OCI-LY1 (cell line): ENCODE data around the gene ADRB1.

Experiments used
- H2AFZ ChIP-seq: fragments of 200-600 bp; sonication (generic), shearing (Covaris generic); 2 replicates; pipeline ENCODE4 v1.6.0; 2014; ENCODE audit warnings: antibody characterized with exemption, mild to moderate bottlenecking, low read length
- H3F3A ChIP-seq: fragments of 200-600 bp; sonication (generic), shearing (Covaris generic); 2 replicates; pipeline ENCODE4 v1.6.0; 2014; ENCODE audit warnings: mild to moderate bottlenecking, antibody characterized with exemption, low read length, moderate library complexity; ENCODE audit not compliant: insufficient read depth
- H3K27ac ChIP-seq: fragments of 200-600 bp; sonication (generic); 2 replicates; pipeline ENCODE4 v1.5.1; 2014; ENCODE audit warnings: low read length, mixed run types, mild to moderate bottlenecking, low read depth; ENCODE audit not compliant: poor library complexity, severe bottlenecking
- H3K27me3 ChIP-seq: fragments of 200-600 bp; sonication (generic); 2 replicates; pipeline ENCODE4 v1.6.0; 2014; ENCODE audit warnings: antibody characterized with exemption, mild to moderate bottlenecking, low read length, moderate library complexity; ENCODE audit not compliant: insufficient read depth
- H3K36me3 ChIP-seq: fragments of 200-600 bp; sonication (generic); 2 replicates; pipeline ENCODE4 v1.6.1; 2014; ENCODE audit warnings: mild to moderate bottlenecking, antibody characterized with exemption, low read length, moderate library complexity, mixed read lengths; ENCODE audit not compliant: insufficient read depth
- H3K4me1 ChIP-seq: fragments of 200-600 bp; sonication (generic); 2 replicates; pipeline ENCODE4 v1.5.1; 2014; ENCODE audit warnings: mild to moderate bottlenecking, low read length, moderate library complexity; ENCODE audit not compliant: insufficient read depth, severe bottlenecking
- H3K4me2 ChIP-seq: fragments of 200-600 bp; sonication (generic), shearing (Covaris generic); 2 replicates; pipeline ENCODE4 v1.6.1; 2014; ENCODE audit warnings: low read length
- H3K4me3 ChIP-seq: fragments of 200-600 bp; sonication (generic); 2 replicates; pipeline ENCODE4 v1.5.1; 2014; ENCODE audit warnings: low read length, low read depth, mild to moderate bottlenecking, mixed read lengths; ENCODE audit not compliant: poor library complexity, severe bottlenecking
- H3K79me2 ChIP-seq: fragments of 200-600 bp; shearing (Covaris generic); 2 replicates; pipeline ENCODE4 v1.6.1; 2016; ENCODE audit warnings: mixed run types, low read length, mixed read lengths; ENCODE audit not compliant: insufficient read depth
- H3K9ac ChIP-seq: fragments of 200-600 bp; sonication (generic), shearing (Covaris generic); 2 replicates; pipeline ENCODE4 v1.6.1; 2014; ENCODE audit warnings: mild to moderate bottlenecking, low read length, mixed read lengths
- H3K9me2 ChIP-seq: fragments of 200-600 bp; sonication (generic), shearing (Covaris generic); 2 replicates; pipeline ENCODE4 v1.6.1; 2014; ENCODE audit warnings: low read depth, mild to moderate bottlenecking, low read length, mixed read lengths
- H3K9me3 ChIP-seq: fragments of 200-600 bp; shearing (Covaris generic); 2 replicates; pipeline ENCODE4 v1.6.1; 2014; ENCODE audit warnings: low read length, mixed read lengths
- H4K20me1 ChIP-seq: fragments of 200-600 bp; sonication (generic), shearing (Covaris generic); 2 replicates; pipeline ENCODE4 v1.6.0; 2016; ENCODE audit warnings: mild to moderate bottlenecking, low read length; ENCODE audit not compliant: insufficient read depth
- EZH2 ChIP-seq: fragments of 200-600 bp; sonication (generic), shearing (Covaris generic); IDR thresholded peaks from 2 replicates; pipeline ENCODE4 v1.8.0; 2017; ENCODE audit warnings: borderline replicate concordance, mixed run types, mild to moderate bottlenecking, antibody characterized with exemption, low read length, moderate library complexity, mixed read lengths
- TF ChIP-seq, protein P1 (sequence below): fragments of 200-600 bp; sonication (generic), shearing (Covaris generic); IDR thresholded peaks from 2 replicates; pipeline ENCODE4 v1.5.1; 2017; ENCODE audit warnings: mild to moderate bottlenecking, antibody characterized with exemption, low read length, moderate library complexity, mixed read lengths

Gene ADRB1

DNA sequence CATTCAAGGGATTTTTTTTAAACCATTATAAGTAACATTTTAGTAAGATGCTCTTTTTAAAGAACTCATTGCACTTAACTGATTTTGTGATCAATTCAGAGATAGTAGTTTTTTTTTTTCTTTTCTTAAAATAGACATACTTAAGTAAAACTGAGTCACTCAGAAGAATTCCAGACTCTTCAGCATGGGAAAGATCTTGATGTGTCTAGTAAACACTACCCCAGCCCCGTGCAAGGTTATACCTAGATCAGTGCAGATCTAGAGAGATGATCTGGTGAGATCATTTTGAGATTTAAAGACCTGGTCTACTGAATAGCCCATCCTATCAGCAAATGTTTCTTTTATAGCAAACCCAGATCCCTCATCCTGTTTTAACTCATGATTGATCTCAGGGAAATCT, 8.6 kb downstream of the ADRB1 start:
- no peak overlapping the region for H3K27ac ChIP-seq
- no peak overlapping the region for H3K9ac ChIP-seq
- no peaks in the 10 kb centered on the region for H3K79me2 ChIP-seq
- no peaks in the 10 kb centered on the region for H3K36me3 ChIP-seq
- H4K20me1 ChIP-seq = no peaks in the 10 kb centered on the region
- no peaks in the 10 kb centered on the region for H3K4me1 ChIP-seq
- no peaks in the 10 kb centered on the region for H3K9me3 ChIP-seq
- no peak for TF ChIP-seq EZH2
- no peaks in the 10 kb centered on the region for H3K27me3 ChIP-seq
- no peaks in the 10 kb centered on the region for H3K9me2 ChIP-seq
- no peak overlapping the region for H3K4me3 ChIP-seq
- H3K4me2 ChIP-seq = no peak overlapping the region
- no peak overlapping the region for H2AFZ ChIP-seq
- H3F3A ChIP-seq = no peaks in the 10 kb centered on the region

DNA sequence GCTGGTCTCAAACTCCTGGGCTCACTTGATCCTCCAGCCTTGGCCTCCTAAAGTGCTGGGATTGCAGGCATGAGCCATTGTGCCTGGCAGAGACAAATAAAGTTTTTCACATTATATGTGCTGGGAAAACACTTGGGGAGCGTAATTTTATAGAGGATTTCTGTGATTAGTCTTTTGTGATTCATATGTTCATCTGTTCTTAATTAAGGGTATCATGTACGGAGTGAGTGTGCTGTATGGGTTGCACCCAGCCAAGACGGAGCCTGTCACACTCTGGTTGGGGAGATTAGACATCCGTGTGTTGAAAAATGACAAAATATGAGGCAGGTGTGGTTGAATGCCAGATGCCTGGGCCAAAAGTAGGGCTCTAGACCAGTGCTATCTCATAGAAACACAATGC, 10.3 kb downstream of the ADRB1 start:
- no peak overlapping the region for H3K4me2 ChIP-seq
- H3K9ac ChIP-seq = no peak overlapping the region
- H3K27ac ChIP-seq = no peak overlapping the region

DNA sequence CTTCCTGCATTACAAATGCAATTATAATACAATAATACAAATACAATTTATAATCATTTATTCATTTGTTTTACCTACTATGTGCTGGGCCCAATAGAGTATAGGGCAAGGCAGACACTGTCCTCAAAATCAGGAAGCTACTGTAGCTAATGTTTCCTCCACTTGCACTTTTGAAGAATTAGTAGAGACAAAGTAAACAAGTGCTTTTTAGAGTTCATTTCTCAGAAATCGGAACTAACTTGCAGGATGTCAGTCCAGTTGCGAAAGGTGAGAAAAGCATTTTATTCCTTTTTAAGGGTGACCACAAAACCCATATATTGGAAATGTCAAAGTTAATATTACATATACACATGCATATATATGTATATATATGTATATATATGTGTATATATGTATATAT, 14.2 kb downstream of the ADRB1 start:
- Histone ChIP-seq H2AFZ (no peak overlapping the region), H3K27ac (no peak overlapping the region), H3K36me3 (no peaks in the 10 kb centered on the region), H3K4me3 (no peak overlapping the region), H3K27me3 (0 out of 2 replicates have a peak, but pooled peaks cover 5% of the 10 kb centered on the region), H3K4me2 (no peak overlapping the region), H3K9me2 (no peaks in the 10 kb centered on the region), H3K4me1 (no peaks in the 10 kb centered on the region), H3K9ac (no peak overlapping the region), H3F3A (no peaks in the 10 kb centered on the region), H4K20me1 (no peaks in the 10 kb centered on the region), H3K79me2 (no peaks in the 10 kb centered on the region), H3K9me3 (no peaks in the 10 kb centered on the region)
- TF ChIP-seq, protein P1, sequence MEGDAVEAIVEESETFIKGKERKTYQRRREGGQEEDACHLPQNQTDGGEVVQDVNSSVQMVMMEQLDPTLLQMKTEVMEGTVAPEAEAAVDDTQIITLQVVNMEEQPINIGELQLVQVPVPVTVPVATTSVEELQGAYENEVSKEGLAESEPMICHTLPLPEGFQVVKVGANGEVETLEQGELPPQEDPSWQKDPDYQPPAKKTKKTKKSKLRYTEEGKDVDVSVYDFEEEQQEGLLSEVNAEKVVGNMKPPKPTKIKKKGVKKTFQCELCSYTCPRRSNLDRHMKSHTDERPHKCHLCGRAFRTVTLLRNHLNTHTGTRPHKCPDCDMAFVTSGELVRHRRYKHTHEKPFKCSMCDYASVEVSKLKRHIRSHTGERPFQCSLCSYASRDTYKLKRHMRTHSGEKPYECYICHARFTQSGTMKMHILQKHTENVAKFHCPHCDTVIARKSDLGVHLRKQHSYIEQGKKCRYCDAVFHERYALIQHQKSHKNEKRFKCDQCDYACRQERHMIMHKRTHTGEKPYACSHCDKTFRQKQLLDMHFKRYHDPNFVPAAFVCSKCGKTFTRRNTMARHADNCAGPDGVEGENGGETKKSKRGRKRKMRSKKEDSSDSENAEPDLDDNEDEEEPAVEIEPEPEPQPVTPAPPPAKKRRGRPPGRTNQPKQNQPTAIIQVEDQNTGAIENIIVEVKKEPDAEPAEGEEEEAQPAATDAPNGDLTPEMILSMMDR = no peak
- no peak for TF ChIP-seq EZH2

More for the DNA sequence above, 10.3 kb downstream of the ADRB1 start:
- TF ChIP-seq EZH2 = no peak
- TF ChIP-seq, protein P1 = no peak
- H3K79me2 ChIP-seq = no peaks in the 10 kb centered on the region
- no peaks in the 10 kb centered on the region for H3K4me1 ChIP-seq
- H3K4me3 ChIP-seq = no peak overlapping the region
- no peaks in the 10 kb centered on the region for H3K9me2 ChIP-seq
- no peaks in the 10 kb centered on the region for H3K9me3 ChIP-seq
- no peaks in the 10 kb centered on the region for H3K36me3 ChIP-seq
- no peaks in the 10 kb centered on the region for H4K20me1 ChIP-seq
- no peak overlapping the region for H2AFZ ChIP-seq
- H3K27me3 ChIP-seq = no peaks in the 10 kb centered on the region
- no peaks in the 10 kb centered on the region for H3F3A ChIP-seq

DNA sequence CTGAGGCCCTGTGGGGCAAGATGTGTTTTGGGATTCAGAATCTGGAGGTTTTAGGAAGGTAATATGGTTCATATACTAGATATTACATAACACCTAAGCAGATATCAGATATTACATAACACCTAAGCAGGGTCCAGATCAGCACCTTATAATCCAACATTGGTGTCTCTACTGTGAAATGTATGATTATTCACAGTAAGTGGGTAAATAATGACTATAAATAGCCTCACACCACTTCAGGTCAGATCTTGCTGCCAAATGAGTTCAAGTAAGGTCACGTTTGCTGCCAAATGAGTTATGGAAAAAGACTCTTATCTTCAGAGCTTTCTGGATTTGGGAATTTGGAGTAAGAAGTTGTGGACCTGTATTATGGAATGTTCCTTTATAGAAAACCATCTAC, 14.6 kb downstream of the ADRB1 start:
- Histone ChIP-seq H3K27ac (no peak overlapping the region), H4K20me1 (no peaks in the 10 kb centered on the region), H3K4me1 (no peaks in the 10 kb centered on the region), H3K36me3 (no peaks in the 10 kb centered on the region), H3K79me2 (no peaks in the 10 kb centered on the region), H3K9ac (no peak overlapping the region), H3K4me3 (no peak overlapping the region), H3K27me3 (0 out of 2 replicates have a peak, but pooled peaks cover 5% of the 10 kb centered on the region), H3F3A (no peaks in the 10 kb centered on the region), H3K4me2 (no peak overlapping the region), H3K9me3 (no peaks in the 10 kb centered on the region), H3K9me2 (no peaks in the 10 kb centered on the region), H2AFZ (no peak overlapping the region)
- no peak for TF ChIP-seq EZH2
- TF ChIP-seq, protein P1 = no peak
